Measurements from ENCODE around the gene KPTN. TPM values are rescaled to one million over a fixed set of nuclear protein-coding genes. Genes with fewer than 3 reads are reported as not detected.

The KPTN gene
- total and polyA plus RNA-seq, 2 of the 13 experiments (the other 11 are each of a cell fraction or from before 2014, with no cell fraction given) = 9.1 to 13.3 TPM

GRCh38 chr19:47483800-47484690 is at the start of gene KPTN (continued):
- peak; percentile 72; the same call in 1 of the 2 replicates for TF ChIP-seq E2F2 (CRISPR knock-in tag; IDR thresholded peaks at IDR 0.05; ENCODE audit: borderline replicate concordance)
- peak; percentile 76; the same call in 1 of the 2 replicates for TF ChIP-seq FOXC1 (CRISPR knock-in tag; IDR thresholded peaks at IDR 0.05; ENCODE audit: borderline replicate concordance)
- TF ChIP-seq TBP (CRISPR knock-in tag; IDR thresholded peaks at IDR 0.05) = no peak
- peak; percentile 87 for TF ChIP-seq SPEN (CRISPR knock-in tag; IDR thresholded peaks at IDR 0.05; ENCODE audit: low read depth)
- peak; percentile 36; the same call in 1 of the 2 replicates for TF ChIP-seq FOXJ3 (CRISPR knock-in tag; IDR thresholded peaks at IDR 0.05; ENCODE audit: borderline replicate concordance)
- TF ChIP-seq HMGXB4 (CRISPR knock-in tag; IDR thresholded peaks at IDR 0.05; ENCODE audit: borderline replicate concordance in 1 of 2, low read depth in 1 of 2) = peak; percentile 90 to 91; a peak in 3 of 4 replicates
- TF ChIP-seq ZNF281 (CRISPR knock-in tag; IDR thresholded peaks at IDR 0.05; ENCODE audit: borderline replicate concordance) = 0 out of 2 replicates have a peak, but pooled peaks have one; percentile 13
- TF ChIP-seq KLF15 (CRISPR knock-in tag; IDR thresholded peaks at IDR 0.05; ENCODE audit: borderline replicate concordance) = 0 out of 2 replicates have a peak, but pooled peaks have one; percentile 40
- TF ChIP-seq ATAD3A (CRISPR knock-in tag; IDR thresholded peaks at IDR 0.05) = no peak
- TF ChIP-seq ZNF234 (CRISPR knock-in tag; conservative IDR thresholded peaks at IDR 0.05) = no peak
- no peak for TF ChIP-seq JUNB (CRISPR knock-in tag; IDR thresholded peaks at IDR 0.05; ENCODE audit: borderline replicate concordance)
- no peak for TF ChIP-seq GZF1 (CRISPR knock-in tag; IDR thresholded peaks at IDR 0.05)
- TF ChIP-seq CCAR2 (optimal IDR thresholded peaks at IDR 0.05; ENCODE audit: low read depth, low read length) = no peak
- TF ChIP-seq RFX5 (IDR thresholded peaks at IDR 0.05; ENCODE audit: low read depth, low read length) = 0 out of 2 replicates have a peak, but pooled peaks have one; percentile 17
- peak in 1 of 2 experiments; percentile 50; a peak in 1 of 4 replicates for TF ChIP-seq REST (IDR thresholded peaks at IDR 0.05; ENCODE audit: borderline replicate concordance in 1 of 2, low read depth in 1 of 2, low read length in 2 of 2)
- no peak for TF ChIP-seq NFIC (IDR thresholded peaks at IDR 0.05; ENCODE audit: low read length)
- peak; percentile 75; the same call in 1 of the 2 replicates for TF ChIP-seq ZNF891 (CRISPR knock-in tag; IDR thresholded peaks at IDR 0.05)
